ENCODE results near the gene DGKZ.

DNA sequence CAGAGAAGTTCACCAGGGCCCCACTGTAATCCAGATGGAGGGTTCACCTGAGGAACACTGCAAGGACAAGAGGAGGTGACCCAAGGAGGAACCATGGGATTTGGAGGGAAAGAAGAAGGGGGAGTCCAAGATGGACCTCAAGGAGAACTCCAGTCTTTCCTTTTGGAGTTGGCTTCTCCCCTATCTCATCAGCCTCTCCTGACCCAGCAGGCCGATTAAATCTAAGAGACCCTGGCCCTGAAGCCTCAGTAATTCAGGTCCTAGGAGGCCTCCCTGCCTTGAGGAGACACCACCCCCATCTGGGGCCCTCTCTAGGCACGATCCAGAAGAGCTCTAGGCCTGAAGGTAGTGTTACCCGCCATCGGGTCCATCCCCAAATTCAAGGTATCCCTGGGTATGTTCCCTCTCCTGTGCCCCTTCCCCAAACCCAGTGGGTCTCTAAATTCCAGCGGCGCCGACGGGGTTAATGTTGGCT, 15.1 kb upstream of the DGKZ start:
- TF ChIP-seq, protein P1, sequence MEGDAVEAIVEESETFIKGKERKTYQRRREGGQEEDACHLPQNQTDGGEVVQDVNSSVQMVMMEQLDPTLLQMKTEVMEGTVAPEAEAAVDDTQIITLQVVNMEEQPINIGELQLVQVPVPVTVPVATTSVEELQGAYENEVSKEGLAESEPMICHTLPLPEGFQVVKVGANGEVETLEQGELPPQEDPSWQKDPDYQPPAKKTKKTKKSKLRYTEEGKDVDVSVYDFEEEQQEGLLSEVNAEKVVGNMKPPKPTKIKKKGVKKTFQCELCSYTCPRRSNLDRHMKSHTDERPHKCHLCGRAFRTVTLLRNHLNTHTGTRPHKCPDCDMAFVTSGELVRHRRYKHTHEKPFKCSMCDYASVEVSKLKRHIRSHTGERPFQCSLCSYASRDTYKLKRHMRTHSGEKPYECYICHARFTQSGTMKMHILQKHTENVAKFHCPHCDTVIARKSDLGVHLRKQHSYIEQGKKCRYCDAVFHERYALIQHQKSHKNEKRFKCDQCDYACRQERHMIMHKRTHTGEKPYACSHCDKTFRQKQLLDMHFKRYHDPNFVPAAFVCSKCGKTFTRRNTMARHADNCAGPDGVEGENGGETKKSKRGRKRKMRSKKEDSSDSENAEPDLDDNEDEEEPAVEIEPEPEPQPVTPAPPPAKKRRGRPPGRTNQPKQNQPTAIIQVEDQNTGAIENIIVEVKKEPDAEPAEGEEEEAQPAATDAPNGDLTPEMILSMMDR (IDR thresholded peaks at IDR 0.05): no peak
- no peak for TF ChIP-seq POLR2A (IDR thresholded peaks at IDR 0.05)
